Left ventricle myocardium inferior (tissue), 1 donor: ENCODE data around the gene ARL4D. TPM values are rescaled to one million over a fixed set of nuclear protein-coding genes. Genes with fewer than 3 reads are reported as not detected.
A peak's percentile ranks its signal among the peaks of the same experiment; 100 is the strongest.

Experiments
- DNase-seq: peaks from one replicate; pipeline ENCODE4 v3.0.0-alpha.2; 2020
- H3K27ac ChIP-seq: fragments of 200-600 bp; replicated peaks from 2 replicates; pipeline ENCODE4 v1.8.0; 2021
- H3K27me3 ChIP-seq: fragments of 200-600 bp; 2 replicates; pipeline ENCODE4 v1.8.0; 2021; ENCODE audit warnings: low read depth
- H3K36me3 ChIP-seq: fragments of 200-600 bp; 2 replicates; pipeline ENCODE4 v1.8.0; 2021
- H3K4me1 ChIP-seq: fragments of 200-600 bp; 2 replicates; pipeline ENCODE4 v1.8.0; 2021
- H3K4me3 ChIP-seq: fragments of 200-600 bp; 2 replicates; pipeline ENCODE4 v1.8.0; 2021; ENCODE audit warnings: mild to moderate bottlenecking, moderate library complexity
- H3K9me3 ChIP-seq: fragments of 200-600 bp; replicated peaks from 2 replicates; pipeline ENCODE4 v1.8.0; 2021
- CTCF ChIP-seq: fragments of 200-600 bp; IDR thresholded peaks from 2 replicates; pipeline ENCODE4 v1.8.0; 2021; ENCODE audit warnings: antibody characterized with exemption, mild to moderate bottlenecking, borderline replicate concordance
- intact Hi-C: fragments of 100-400 bp; cut with micrococcal nuclease; formaldehyde crosslinking; loops from one replicate; pipeline ENCODE4 v1.11.0; 2022
- total RNA-seq: library from RNA; stranded (reverse); fragmentation: NEBNext Ultra II Directional; extraction: Animal tissue kit (Norgen Biotek cat#: 25700); gene quantifications from one replicate; pipeline ENCODE4 v1.2.1, GENCODE V29; 2021
- donor health status: DM: no; HTN: yes; CAD: no; lungs with severe emphysema.

The ARL4D gene
- total RNA-seq, 1 donor from 2014 or later, result 7.1 TPM

GRCh38 chr17:43427362-43428043 lies 28.7 kb downstream of the ARL4D start:
- no peaks in the 10 kb centered on the region for H3K9me3 ChIP-seq
- TF ChIP-seq CTCF, result no peak
- no peak overlapping the region for H3K4me3 ChIP-seq
- H3K27ac ChIP-seq, result no peak overlapping the region
- H3K4me1 ChIP-seq, result peaks cover 18% of the 10 kb centered on the region
- no peak for DNase-seq
- no peaks in the 10 kb centered on the region for H3K36me3 ChIP-seq
- peaks cover 30% of the 10 kb centered on the region for H3K27me3 ChIP-seq
- intact Hi-C loops, result no loop called here

- Histone ChIP-seq H3K9me3 (no peaks in the 10 kb centered on the region), H3K4me3 (no peak overlapping the region), H3K27ac (no peak overlapping the region), H3K36me3 (no peaks in the 10 kb centered on the region), H3K4me1 (peaks cover 18% of the 10 kb centered on the region), H3K27me3 (peaks cover 38% of the 10 kb centered on the region)
- no peak for DNase-seq
- intact Hi-C loops, result no loop called here
- TF ChIP-seq CTCF, result no peak
These were observed 29.7 kb downstream of the ARL4D start for GRCh38 chr17:43428524-43428923.

GRCh38 chr17:43430936-43431713 lies 32.3 kb downstream of the ARL4D start:
- no peak overlapping the region for H3K4me3 ChIP-seq
- no peak for TF ChIP-seq CTCF
- peak overlapping the region; percentile 59 for H3K27ac ChIP-seq
- H3K36me3 ChIP-seq, result no peaks in the 10 kb centered on the region
- H3K4me1 ChIP-seq, result peaks cover 18% of the 10 kb centered on the region
- no peaks in the 10 kb centered on the region for H3K9me3 ChIP-seq
- H3K27me3 ChIP-seq, result peaks cover 12% of the 10 kb centered on the region
- DNase-seq, result no peak
- intact Hi-C loops, result no loop called here

- intact Hi-C loops, result no loop called here
- no peak for DNase-seq
- H3K27me3 ChIP-seq, result peaks cover 11% of the 10 kb centered on the region
- H3K9me3 ChIP-seq, result no peaks in the 10 kb centered on the region
- H3K36me3 ChIP-seq, result no peaks in the 10 kb centered on the region
- TF ChIP-seq CTCF, result no peak
- H3K4me1 ChIP-seq, result peaks cover 18% of the 10 kb centered on the region
- no peak overlapping the region for H3K4me3 ChIP-seq
- H3K27ac ChIP-seq, result peak overlapping the region; percentile 59
These were observed 33.1 kb downstream of the ARL4D start for GRCh38 chr17:43431714-43432523.

- TF ChIP-seq CTCF, result no peak
- DNase-seq, result no peak
- intact Hi-C loops, result no loop called here
- H3K4me1 ChIP-seq, result peaks cover 18% of the 10 kb centered on the region
- H3K36me3 ChIP-seq, result no peaks in the 10 kb centered on the region
- peaks cover 11% of the 10 kb centered on the region for H3K27me3 ChIP-seq
- H3K4me3 ChIP-seq, result no peak overlapping the region
- H3K27ac ChIP-seq, result no peak overlapping the region
- no peaks in the 10 kb centered on the region for H3K9me3 ChIP-seq
These were observed 36.1 kb downstream of the ARL4D start for GRCh38 chr17:43434902-43435319.
